Activated naive CD4-positive, alpha-beta T cell treated with Interleukin-2 at 50 U/mL for 16 hours (primary cell): ENCODE results near the gene EPHA10.
"Not testable (repeated sequence)": the region's sequence is repeated elsewhere in the genome, so short reads cannot be mapped to it uniquely, and the experiment has no call there.

ENCODE experiments used
- DNase-seq: peaks from one replicate; pipeline ENCODE4 v3.0.0-alpha.2; 2020

The EPHA10 gene

GRCh38 chr1:37708471-37708870 is 56.4 kb downstream of the EPHA10 start:
- no peak for DNase-seq

- DNase-seq, result no peak
Observed at GRCh38 chr1:37705399-37705798, 59.5 kb downstream of the EPHA10 start.

GRCh38 chr1:37704966-37705365 is 60.0 kb downstream of the EPHA10 start:
- no peak for DNase-seq

GRCh38 chr1:37703061-37703460 is 61.9 kb downstream of the EPHA10 start:
- no peak for DNase-seq

GRCh38 chr1:37701051-37701450 is 63.9 kb downstream of the EPHA10 start:
- DNase-seq, result no peak

- no peak for DNase-seq
Observed at GRCh38 chr1:37699147-37699546, 65.8 kb downstream of the EPHA10 start.

GRCh38 chr1:37697737-37698136 is 67.2 kb downstream of the EPHA10 start:
- DNase-seq, result no peak

- no peak for DNase-seq
Observed at GRCh38 chr1:37697090-37697489, 67.8 kb downstream of the EPHA10 start.

- DNase-seq, result no peak
Observed at GRCh38 chr1:37692834-37693175, 72.1 kb downstream of the EPHA10 start.

- peak; percentile 99 for DNase-seq
Observed at GRCh38 chr1:37692078-37692833, 72.7 kb downstream of the EPHA10 start, which contains the start of gene CDCA8. Gene CDCA8, plus strand, starts transcription at chr1:37692516. Its CDS starts 175 bp downstream, at chr1:37692691.

- DNase-seq, result peak; percentile 21
Observed at GRCh38 chr1:37691497-37692077, 73.3 kb downstream of the EPHA10 start.

GRCh38 chr1:37688926-37689325 is 76.0 kb downstream of the EPHA10 start:
- no peak for DNase-seq

- not testable (repeated sequence) for DNase-seq
Observed at GRCh38 chr1:37687764-37688163, 77.2 kb downstream of the EPHA10 start.

GRCh38 chr1:37685722-37686121 is 79.2 kb downstream of the EPHA10 start:
- no peak for DNase-seq

- not testable (repeated sequence) for DNase-seq
Observed at GRCh38 chr1:37684182-37684581, 80.7 kb downstream of the EPHA10 start.

GRCh38 chr1:37682334-37682987 is 82.5 kb downstream of the EPHA10 start:
- DNase-seq, result peak; percentile 78

GRCh38 chr1:37680933-37681332 is 84.0 kb downstream of the EPHA10 start:
- DNase-seq, result no peak

- no peak for DNase-seq
Observed at GRCh38 chr1:37677808-37678207, 87.1 kb downstream of the EPHA10 start.

- no peak for DNase-seq
Observed at GRCh38 chr1:37677143-37677439, 87.8 kb downstream of the EPHA10 start.

GRCh38 chr1:37676281-37677142 is 88.4 kb downstream of the EPHA10 start:
- no peak for DNase-seq

- peak; percentile 45 for DNase-seq
Observed at GRCh38 chr1:37673920-37674319, 91.0 kb downstream of the EPHA10 start.

GRCh38 chr1:37672136-37672870 is 92.6 kb downstream of the EPHA10 start:
- no peak for DNase-seq

GRCh38 chr1:37671261-37671660 is 93.7 kb downstream of the EPHA10 start:
- no peak for DNase-seq
